ENCODE data around the gene DNAH2. TPM values are rescaled to one million over a fixed set of nuclear protein-coding genes. Genes with fewer than 3 reads are reported as not detected.

DNAH2 gene
- total and polyA plus RNA-seq, 3 donors from 2014 or later: 11.7 to 24.9 (median 22.7) TPM

DNA sequence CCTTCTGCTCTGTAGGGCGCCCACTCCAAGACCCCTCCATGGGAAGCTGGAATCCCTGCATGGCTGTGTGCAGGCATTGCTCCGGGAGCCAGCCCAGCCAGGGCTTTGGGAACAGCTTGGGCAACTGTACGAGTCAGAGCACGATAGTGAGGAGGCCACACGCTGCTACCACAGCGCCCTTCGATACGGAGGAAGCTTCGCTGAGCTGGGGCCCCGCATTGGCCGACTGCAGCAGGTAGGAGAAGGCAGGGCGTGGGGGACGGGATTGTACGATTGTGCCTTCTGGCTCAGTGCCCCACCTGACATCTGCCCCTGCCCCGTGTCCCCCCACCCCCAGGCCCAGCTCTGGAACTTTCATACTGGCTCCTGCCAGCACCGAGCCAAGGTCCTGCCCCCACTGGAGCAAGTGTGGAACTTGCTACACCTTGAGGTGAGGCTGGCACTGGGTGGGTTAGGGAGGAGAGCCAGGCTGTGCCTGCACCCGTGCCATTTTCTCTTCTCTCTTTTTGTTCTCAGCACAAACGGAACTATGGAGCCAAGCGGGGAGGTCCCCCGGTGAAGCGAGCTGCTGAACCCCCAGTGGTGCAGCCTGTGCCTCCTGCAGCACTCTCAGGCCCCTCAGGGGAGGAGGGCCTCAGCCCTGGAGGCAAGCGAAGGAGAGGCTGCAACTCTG lies 128.7 kb downstream of the DNAH2 start:
- Histone ChIP-seq H3K4me1 (peaks cover 14% of the 10 kb centered on the region), H3K9me3 (no peaks in the 10 kb centered on the region), H3K27ac (no peak overlapping the region), H3K4me3 (no peak overlapping the region), H3K36me3 (ENCODE audit: low read depth, missing control alignments) (no peaks in the 10 kb centered on the region), H3K27me3 (no peaks in the 10 kb centered on the region)
- no peak for DNase-seq
- TF ChIP-seq, protein P1, sequence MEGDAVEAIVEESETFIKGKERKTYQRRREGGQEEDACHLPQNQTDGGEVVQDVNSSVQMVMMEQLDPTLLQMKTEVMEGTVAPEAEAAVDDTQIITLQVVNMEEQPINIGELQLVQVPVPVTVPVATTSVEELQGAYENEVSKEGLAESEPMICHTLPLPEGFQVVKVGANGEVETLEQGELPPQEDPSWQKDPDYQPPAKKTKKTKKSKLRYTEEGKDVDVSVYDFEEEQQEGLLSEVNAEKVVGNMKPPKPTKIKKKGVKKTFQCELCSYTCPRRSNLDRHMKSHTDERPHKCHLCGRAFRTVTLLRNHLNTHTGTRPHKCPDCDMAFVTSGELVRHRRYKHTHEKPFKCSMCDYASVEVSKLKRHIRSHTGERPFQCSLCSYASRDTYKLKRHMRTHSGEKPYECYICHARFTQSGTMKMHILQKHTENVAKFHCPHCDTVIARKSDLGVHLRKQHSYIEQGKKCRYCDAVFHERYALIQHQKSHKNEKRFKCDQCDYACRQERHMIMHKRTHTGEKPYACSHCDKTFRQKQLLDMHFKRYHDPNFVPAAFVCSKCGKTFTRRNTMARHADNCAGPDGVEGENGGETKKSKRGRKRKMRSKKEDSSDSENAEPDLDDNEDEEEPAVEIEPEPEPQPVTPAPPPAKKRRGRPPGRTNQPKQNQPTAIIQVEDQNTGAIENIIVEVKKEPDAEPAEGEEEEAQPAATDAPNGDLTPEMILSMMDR (IDR thresholded peaks at IDR 0.05): no peak
- TF ChIP-seq POLR2A (IDR thresholded peaks at IDR 0.05): no peak
- intact Hi-C loops (cut with DNase I; ENCODE audit: low total_unique reads): no loop called here
- 80% methylated on average over 18 to 22 of the region's 22 CpGs for WGBS, 2 donors

DNA sequence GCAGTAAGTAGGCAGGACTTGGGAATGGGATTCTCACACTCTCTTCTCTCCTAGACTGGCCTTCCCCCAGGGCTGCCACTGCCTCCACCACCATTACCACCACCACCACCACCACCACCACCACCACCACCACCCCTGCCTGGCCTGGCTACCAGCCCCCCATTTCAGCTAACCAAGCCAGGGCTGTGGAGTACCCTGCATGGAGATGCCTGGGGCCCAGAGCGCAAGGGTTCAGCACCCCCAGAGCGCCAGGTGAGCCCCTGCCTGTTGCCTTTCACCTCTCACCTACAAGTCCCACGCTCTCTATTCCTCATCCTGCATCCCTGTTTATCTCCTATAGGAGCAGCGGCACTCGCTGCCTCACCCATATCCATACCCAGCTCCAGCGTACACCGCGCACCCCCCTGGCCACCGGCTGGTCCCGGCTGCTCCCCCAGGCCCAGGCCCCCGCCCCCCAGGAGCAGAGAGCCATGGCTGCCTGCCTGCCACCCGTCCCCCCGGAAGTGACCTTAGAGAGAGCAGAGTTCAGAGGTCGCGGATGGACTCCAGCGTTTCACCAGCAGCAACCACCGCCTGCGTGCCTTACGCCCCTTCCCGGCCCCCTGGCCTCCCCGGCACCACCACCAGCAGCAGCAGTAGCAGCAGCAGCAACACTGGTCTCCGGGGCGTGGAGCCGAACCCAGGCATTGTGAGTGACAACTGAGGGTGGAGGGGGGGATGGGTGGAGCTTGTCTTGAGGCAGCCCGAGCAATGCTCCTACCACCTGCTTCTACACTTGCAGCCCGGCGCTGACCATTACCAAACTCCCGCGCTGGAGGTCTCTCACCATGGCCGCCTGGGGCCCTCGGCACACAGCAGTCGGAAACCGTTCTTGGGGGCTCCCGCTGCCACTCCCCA lies 129.5 kb downstream of the DNAH2 start:
- no peaks in the 10 kb centered on the region for H3K9me3 ChIP-seq
- H3K27me3 ChIP-seq: no peaks in the 10 kb centered on the region
- DNase-seq: no peak
- H3K27ac ChIP-seq: no peak overlapping the region
- peaks cover 13% of the 10 kb centered on the region for H3K4me1 ChIP-seq
- intact Hi-C loops (cut with DNase I; ENCODE audit: low total_unique reads): no loop called here
- 86 to 88% methylated on average over 26 to 33 of the region's 34 CpGs for WGBS, 2 donors
- TF ChIP-seq, protein P1 (IDR thresholded peaks at IDR 0.05): no peak
- no peak for TF ChIP-seq POLR2A (IDR thresholded peaks at IDR 0.05)
- H3K4me3 ChIP-seq: no peak overlapping the region
- H3K36me3 ChIP-seq (ENCODE audit: low read depth, missing control alignments): no peaks in the 10 kb centered on the region

DNA sequence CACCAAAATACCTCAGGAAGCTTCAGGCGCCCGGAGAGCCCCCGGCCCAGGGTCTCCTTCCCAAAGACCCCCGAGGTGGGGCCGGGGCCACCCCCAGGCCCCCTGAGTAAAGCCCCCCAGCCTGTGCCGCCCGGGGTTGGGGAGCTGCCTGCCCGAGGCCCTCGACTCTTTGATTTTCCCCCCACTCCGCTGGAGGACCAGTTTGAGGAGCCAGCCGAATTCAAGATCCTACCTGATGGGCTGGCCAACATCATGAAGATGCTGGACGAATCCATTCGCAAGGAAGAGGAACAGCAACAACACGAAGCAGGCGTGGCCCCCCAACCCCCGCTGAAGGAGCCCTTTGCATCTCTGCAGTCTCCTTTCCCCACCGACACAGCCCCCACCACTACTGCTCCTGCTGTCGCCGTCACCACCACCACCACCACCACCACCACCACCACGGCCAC lies 130.6 kb downstream of the DNAH2 start:
- 88% methylated on average over 16 to 20 of the region's 20 CpGs for WGBS, 2 donors
- Histone ChIP-seq H3K9me3 (no peaks in the 10 kb centered on the region), H3K36me3 (ENCODE audit: low read depth, missing control alignments) (no peaks in the 10 kb centered on the region), H3K4me3 (no peak overlapping the region), H3K4me1 (peaks cover 12% of the 10 kb centered on the region), H3K27ac (no peak overlapping the region), H3K27me3 (no peaks in the 10 kb centered on the region)
- no peak for DNase-seq
- intact Hi-C loops (cut with DNase I; ENCODE audit: low total_unique reads): no loop called here
- TF ChIP-seq, protein P1 (IDR thresholded peaks at IDR 0.05): no peak
- TF ChIP-seq POLR2A (IDR thresholded peaks at IDR 0.05): no peak

DNA sequence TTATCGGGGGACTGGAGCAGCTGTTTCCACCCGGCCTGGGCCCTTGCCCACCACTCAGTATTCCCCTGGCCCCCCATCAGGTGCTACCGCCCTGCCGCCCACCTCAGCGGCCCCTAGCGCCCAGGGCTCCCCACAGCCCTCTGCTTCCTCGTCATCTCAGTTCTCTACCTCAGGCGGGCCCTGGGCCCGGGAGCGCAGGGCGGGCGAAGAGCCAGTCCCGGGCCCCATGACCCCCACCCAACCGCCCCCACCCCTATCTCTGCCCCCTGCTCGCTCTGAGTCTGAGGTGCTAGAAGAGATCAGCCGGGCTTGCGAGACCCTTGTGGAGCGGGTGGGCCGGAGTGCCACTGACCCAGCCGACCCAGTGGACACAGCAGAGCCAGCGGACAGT lies 131.2 kb downstream of the DNAH2 start:
- no peak for TF ChIP-seq POLR2A (IDR thresholded peaks at IDR 0.05)
- TF ChIP-seq, protein P1 (IDR thresholded peaks at IDR 0.05): no peak
- no peak for DNase-seq
- no peaks in the 10 kb centered on the region for H3K36me3 ChIP-seq (ENCODE audit: low read depth, missing control alignments)
- no peaks in the 10 kb centered on the region for H3K9me3 ChIP-seq
- H3K4me1 ChIP-seq: peaks cover 10% of the 10 kb centered on the region
- H3K27ac ChIP-seq: no peak overlapping the region
- intact Hi-C loops (cut with DNase I; ENCODE audit: low total_unique reads): no loop called here
- H3K4me3 ChIP-seq: no peak overlapping the region
- WGBS, 2 donors: 92% methylated on average over 2 to 21 of the region's 21 CpGs
- H3K27me3 ChIP-seq: no peaks in the 10 kb centered on the region

Measured in testis (tissue), 3 donors.